Measurements from ENCODE around the gene PPP6R3.

PPP6R3 gene

DNA sequence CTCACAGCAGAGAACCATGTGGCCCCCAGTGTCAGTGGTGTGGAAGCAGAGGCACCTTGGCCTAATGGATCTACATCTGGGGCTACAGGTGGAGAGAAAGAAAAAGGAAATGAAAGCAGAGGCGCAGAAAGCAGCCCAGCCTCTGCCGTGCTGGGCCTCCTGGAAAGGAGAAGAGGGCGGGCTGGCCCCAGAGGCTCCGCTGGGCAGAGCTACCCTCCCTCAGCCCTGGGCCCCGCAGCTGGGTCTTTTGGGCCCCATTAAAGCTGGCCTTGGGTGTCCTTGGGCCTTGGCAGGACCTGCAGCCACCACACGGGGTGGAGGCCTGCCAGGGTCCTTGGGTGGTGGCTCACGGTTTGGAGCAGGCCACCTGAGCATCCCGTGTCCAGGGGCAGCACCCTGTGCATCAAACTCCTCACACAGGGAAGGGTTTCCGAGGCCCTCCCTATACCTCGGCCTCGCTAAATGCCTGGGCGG is 192.2 kb downstream of the PPP6R3 start:
- no peak for DNase-seq (ENCODE audit: low read depth)

GRCh38 chr11:68653486-68654430 is 193.2 kb downstream of the PPP6R3 start:
- no peak for DNase-seq (ENCODE audit: low read depth)

DNA sequence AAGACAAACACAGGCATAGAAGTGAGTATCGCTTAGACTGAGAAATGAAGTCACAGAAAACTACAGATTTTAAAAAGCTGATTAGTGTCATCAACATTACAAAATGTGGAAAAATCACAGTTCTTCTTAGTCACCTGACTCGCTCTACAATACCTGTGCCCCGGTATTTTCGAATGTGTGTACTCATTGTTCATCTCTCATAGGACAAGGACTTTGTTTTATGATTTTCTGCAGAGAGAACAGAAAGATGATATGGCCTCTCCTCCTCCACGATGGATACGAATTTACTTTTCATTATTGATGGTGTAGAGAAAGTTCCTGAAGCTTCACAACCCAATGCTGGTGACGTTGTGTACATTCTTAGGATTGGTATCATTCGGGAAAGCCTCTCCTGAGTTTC is 194.4 kb downstream of the PPP6R3 start:
- DNase-seq (ENCODE audit: low read depth) = no peak

DNA sequence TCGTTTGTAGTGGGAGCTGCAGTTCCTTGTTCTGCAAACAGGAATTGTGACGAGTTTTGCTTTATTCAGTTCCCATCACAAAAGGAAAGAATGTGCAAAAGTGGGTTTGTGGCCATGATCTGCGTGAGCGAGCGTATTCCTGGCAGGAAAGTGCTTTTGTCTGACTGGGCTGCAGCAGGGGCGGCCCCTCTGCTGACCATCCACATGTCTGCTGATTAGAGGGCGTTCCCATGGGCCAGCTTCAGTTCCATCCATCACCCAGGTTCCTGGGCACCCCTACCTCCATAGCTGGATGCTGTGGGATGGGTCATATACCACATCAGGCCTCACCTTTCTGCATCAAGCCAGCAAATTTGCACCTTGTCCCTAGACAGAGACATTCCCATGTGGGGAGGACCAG is 194.9 kb downstream of the PPP6R3 start:
- no peak for DNase-seq (ENCODE audit: low read depth)

DNA sequence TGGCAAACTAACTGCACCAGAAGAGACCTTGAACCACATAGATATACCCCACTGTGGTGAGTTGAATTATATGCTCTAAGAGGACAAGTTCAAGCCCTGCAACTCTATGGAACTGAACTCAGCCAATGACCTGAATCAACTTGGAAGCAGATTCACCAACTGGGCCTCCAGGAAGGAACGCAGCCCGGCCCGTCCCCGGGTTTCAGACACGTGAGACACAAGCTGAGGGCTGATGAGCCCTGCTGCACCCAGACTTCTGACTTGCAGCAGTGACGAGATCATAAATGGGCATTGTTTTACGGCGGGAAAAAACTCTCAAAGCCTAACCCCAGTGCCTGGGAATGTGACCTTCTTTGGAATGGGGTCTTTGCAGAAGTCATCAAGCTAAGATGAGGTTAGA is 195.3 kb downstream of the PPP6R3 start:
- DNase-seq (ENCODE audit: low read depth) = no peak

DNA sequence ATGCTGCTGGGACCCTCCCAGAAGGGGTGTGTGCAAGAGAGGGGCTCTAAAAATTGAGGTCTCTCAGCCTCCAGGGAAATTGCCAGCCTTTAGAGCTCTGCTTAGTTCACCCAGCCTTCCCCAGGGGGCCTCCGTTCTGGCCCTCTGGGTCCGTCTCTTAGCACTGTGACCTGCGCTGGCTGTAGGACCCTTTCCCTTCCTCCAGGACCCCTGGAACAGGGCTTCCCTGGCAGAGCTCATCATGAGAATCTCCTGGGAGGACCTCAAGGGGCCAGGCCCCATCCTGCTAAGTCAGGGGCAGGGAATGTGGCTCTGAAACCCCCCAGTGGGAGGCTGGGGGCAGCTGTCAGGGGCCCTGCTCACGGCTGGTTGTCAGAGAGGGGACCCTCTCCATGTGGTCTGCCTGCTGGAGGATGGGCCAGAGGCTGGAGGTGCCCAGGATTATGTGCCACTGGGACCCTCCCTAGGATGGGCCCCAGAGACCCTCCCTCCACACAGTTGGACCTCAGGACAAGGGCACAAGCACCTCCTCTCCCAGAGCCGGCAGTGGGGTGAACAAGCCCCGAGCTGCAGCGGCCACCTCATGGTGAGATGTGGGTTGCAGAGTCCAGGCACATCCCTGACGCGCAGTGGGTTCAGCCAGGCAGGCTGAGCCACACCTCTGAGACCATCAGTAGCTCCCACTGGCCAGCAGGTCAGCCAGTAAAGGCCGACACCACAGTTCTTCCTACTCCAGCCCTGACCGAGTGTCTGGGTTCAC is 196.6 kb downstream of the PPP6R3 start:
- DNase-seq (ENCODE audit: low read depth) = no peak

DNA sequence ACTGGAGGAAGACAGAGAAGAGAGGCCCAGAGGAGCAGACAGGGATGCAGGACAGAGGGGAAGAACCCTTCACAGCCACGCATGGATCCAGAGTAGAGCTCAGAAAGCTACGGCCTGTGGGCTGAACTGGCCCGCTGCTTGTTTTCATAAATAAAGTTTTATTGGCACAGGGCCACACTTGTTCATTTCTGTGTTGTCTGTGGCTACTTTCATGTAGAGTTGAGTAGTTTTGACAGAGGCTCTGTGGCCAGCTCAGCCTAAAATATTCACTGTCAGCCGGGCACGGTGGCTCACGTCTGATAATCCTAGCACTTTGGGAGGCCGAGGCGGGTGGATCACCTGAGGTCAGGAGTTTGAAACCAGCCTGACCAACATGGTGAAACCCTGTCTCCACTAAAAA is 197.5 kb downstream of the PPP6R3 start:
- DNase-seq (ENCODE audit: low read depth) = no peak

DNA sequence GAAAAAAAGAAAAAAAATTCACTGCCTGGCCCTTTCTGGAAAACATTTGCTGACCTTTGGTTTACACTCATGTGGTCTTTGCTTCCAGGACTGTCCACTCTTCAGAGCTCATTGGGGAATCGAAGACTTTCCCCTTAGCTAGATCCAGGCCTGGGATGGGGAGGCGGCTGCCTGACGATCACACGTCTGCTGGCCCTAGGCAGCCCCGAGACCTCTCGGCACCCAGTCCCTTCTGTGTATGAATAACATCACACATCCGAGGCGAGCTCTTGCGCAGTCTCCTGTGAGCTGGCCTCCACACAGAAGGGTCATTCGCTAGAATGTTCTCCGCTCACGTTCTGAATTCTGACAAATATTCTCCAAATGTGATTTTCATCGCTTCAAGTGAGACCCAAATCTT is 198.1 kb downstream of the PPP6R3 start:
- no peak for DNase-seq (ENCODE audit: low read depth)

DNA sequence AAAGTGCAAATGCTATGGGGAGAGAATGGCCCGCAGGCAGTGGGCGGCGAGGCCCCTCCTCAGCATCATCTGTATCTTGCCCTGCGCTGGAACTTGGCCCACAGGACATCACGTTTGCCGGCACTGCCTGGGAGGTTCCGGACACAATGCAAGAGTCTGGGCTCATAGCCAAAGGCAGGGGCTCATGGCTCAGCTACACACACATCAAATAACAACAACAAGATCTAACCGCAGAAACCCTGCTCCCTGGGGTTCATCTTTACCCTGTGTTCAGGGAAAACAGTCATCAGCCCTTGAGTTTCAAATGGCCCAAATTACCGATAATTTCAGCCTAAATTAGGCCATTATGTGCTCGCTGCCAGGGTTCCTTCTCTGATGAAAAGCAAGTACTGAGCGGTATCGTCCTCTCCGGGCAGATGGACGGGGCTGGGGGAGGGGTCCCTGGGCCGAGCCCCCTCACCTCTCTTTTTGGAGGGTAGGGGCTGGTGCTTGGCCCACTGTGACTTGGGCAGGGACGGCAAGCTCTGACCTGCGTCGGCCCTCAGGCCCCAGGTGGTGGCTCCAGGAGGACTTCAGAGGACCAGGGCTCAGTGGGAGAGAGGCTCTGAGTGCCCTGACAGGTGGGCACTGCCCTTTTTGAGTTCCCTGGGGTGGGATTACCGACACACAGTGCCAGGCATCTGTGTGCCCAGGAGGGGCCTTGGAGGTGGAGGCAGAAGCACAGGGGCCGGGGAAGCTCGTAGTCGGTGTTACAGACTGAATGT is 198.8 kb downstream of the PPP6R3 start:
- no peak for DNase-seq (ENCODE audit: low read depth)

GRCh38 chr11:68660066-68660810 is 199.7 kb downstream of the PPP6R3 start:
- DNase-seq (ENCODE audit: low read depth) = no peak

DNA sequence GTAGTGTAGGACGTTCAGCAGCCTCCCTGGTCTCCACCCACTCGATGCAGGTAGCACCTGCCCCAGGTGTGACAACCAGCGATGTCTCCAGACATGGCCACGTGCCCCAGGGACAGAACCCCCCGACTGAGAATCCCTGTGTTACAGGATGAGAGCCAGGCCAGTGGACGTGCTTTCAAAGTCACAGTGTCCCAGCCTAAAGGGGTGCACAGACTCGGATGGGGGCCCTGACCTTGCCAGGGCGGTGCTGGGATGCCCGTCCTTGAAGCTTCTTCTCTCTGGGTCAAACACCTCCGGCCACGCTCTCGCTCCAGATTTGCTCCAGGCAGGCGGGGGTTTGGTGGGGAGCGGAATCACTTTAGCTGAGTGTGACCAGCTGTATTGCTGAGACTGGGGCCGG is 200.5 kb downstream of the PPP6R3 start:
- DNase-seq (ENCODE audit: low read depth) = no peak

DNA sequence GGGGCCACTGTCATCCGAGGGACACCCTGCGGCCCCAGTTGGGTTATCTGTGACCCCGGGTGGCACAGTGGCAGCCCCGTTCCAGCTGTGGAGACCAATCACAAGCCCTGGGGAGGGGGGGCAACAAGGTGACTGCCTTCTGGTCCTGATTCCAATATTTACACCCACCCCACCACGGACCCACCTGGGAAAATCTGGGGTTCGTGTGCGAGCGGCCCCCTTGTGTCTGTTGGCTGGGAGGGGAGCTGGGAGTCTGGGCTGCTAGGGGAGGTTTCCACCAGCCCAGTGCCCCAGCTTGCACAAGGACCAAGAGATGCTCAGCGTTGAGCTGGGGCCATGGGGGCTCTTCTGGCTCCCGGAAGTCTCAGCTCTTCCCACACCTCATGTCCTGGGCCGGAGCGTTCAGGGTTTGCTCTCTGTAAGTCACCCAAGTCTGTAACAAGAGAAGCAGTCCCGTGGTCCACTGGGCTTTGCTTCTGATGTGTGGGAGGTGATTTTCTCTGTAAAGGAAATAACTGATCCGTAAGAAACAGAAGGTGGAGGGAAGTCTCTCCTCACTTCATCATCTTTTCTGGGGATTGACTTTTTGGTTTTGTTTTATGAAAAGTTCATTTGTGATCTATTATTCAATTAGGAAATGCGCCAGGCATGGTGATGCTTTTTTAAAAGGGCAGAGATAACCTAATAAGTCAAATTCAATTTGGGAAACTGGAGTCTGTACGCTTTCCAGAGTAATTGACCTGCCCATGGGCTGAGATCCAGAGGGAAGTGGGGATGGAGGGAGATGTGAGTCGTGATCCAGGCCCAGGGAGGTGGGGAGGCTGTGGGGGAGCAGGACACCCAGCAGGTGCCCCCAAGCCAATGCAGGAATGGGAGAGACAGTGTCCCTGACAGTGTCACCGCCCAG is 201.4 kb downstream of the PPP6R3 start:
- DNase-seq (ENCODE audit: low read depth) = no peak

DNA sequence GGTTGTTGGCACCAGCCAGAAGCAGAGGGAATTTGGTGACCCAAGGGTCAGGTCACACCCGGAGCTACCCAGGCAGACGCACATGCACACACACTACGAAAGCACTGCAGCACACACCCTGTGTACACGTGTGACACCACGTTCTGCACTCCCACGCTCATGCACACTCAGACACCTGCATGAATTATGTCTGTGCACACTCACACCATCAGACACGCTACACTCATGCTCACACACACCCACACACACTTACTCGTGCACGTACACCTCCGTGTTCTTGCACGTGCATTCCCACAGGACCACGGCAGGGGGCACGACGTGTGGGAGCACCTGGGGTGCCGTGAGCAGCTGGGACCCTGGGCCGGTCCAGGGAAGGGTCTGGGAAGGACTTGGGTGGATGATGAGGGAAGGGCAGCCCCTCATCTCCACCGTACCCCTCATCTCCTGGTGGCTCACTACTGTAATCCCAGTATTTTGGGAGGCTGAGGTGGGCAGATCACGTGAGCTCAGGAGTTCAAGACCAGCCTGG is 203.0 kb downstream of the PPP6R3 start:
- no peak for DNase-seq (ENCODE audit: low read depth)

GRCh38 chr11:68664141-68664540 is 203.6 kb downstream of the PPP6R3 start:
- no peak for DNase-seq (ENCODE audit: low read depth)

DNA sequence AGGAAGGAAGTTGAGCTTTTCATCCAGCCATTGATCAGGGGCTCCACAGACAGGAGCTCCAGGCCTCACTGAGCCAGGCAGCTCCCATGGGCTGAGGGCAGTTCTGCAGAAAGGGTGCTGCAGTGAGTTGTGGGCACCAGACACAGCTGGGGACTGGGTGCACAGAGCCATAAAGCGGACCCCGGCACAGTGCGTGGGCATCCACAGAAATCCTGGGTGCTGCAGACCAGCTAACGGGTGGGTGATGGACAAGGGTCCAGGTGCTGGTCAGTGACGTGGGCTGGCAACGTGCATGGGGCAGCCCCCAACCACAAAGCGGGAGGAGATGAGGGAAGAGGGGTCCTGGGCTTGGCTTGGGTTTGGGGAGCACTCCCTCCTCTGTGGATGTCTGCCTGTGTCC is 204.4 kb downstream of the PPP6R3 start:
- no peak for DNase-seq (ENCODE audit: low read depth)
